ENCODE results near the gene CES1. TPM values are rescaled to one million over a fixed set of nuclear protein-coding genes. Genes with fewer than 3 reads are reported as not detected.
"Not testable (repeated sequence)": the region's sequence is repeated elsewhere in the genome, so short reads cannot be mapped to it uniquely, and the experiment has no call there.

CES1 gene
- total and polyA plus RNA-seq, 4 donors = 1.0 to 7.5 (median 5.9) TPM; not detected in 1

- H3K27me3 ChIP-seq (ENCODE audit: control insufficient read depth, insufficient read depth, low read length) = peaks cover 3% of the 10 kb centered on the region
- no peak overlapping the region for H3K27ac ChIP-seq (ENCODE audit: low read depth, low read length)
- H3K4me1 ChIP-seq (ENCODE audit: control insufficient read depth, insufficient read depth, low read length) = no peaks in the 10 kb centered on the region
- H3K36me3 ChIP-seq (ENCODE audit: control insufficient read depth, insufficient read depth, low read length) = no peaks in the 10 kb centered on the region
- H3K4me3 ChIP-seq (ENCODE audit: low read depth, low read length) = no peak overlapping the region
- 100% methylated on average over 3 of the region's 3 CpGs for WGBS (ENCODE audit: insufficient coverage)
- H3K9me3 ChIP-seq (ENCODE audit: control insufficient read depth, insufficient read depth, low read length) = no peaks in the 10 kb centered on the region
- no peak for DNase-seq (ENCODE audit: low read depth in 4 of 6, low spot score in 6 of 6)
These were observed 12.3 kb downstream of the CES1 start for GRCh38 chr16:55820615-55821014.

- Histone ChIP-seq H3K27me3 (ENCODE audit: control insufficient read depth, insufficient read depth, low read length) (no peaks in the 10 kb centered on the region), H3K4me3 (ENCODE audit: low read depth, low read length) (no peak overlapping the region), H3K36me3 (ENCODE audit: control insufficient read depth, insufficient read depth, low read length) (no peaks in the 10 kb centered on the region), H3K4me1 (ENCODE audit: control insufficient read depth, insufficient read depth, low read length) (no peaks in the 10 kb centered on the region), H3K9me3 (ENCODE audit: control insufficient read depth, insufficient read depth, low read length) (no peaks in the 10 kb centered on the region), H3K27ac (ENCODE audit: low read depth, low read length) (no peak overlapping the region)
- WGBS (ENCODE audit: insufficient coverage) = 80% methylated on average over 1 of the region's 5 CpGs
- no peak for DNase-seq (ENCODE audit: low read depth in 4 of 6, low spot score in 6 of 6)
These were observed 15.5 kb downstream of the CES1 start for GRCh38 chr16:55817236-55817912.

- H3K4me3 ChIP-seq (ENCODE audit: low read depth, low read length); H3K36me3 ChIP-seq (ENCODE audit: control insufficient read depth, insufficient read depth, low read length); H3K27ac ChIP-seq (ENCODE audit: low read depth, low read length); H3K9me3 ChIP-seq (ENCODE audit: control insufficient read depth, insufficient read depth, low read length); H3K27me3 ChIP-seq (ENCODE audit: control insufficient read depth, insufficient read depth, low read length); H3K4me1 ChIP-seq (ENCODE audit: control insufficient read depth, insufficient read depth, low read length); DNase-seq (ENCODE audit: low read depth in 4 of 6, low spot score in 6 of 6): not testable (repeated sequence)
- whole genome bisulfite sequencing (ENCODE audit: insufficient coverage) = 57% methylated on average over 3 of the region's 4 CpGs
These were observed 16.7 kb downstream of the CES1 start for GRCh38 chr16:55816222-55816621.

- 95% methylated on average over 4 of the region's 4 CpGs for WGBS (ENCODE audit: insufficient coverage)
- H3K27me3 ChIP-seq (ENCODE audit: control insufficient read depth, insufficient read depth, low read length) = no peaks in the 10 kb centered on the region
These were observed 17.6 kb downstream of the CES1 start for GRCh38 chr16:55815320-55815719.

GRCh38 chr16:55814174-55814573, 18.7 kb downstream of the CES1 start:
- DNase-seq (ENCODE audit: low read depth in 4 of 6, low spot score in 6 of 6); H3K9me3 ChIP-seq (ENCODE audit: control insufficient read depth, insufficient read depth, low read length); H3K27me3 ChIP-seq (ENCODE audit: control insufficient read depth, insufficient read depth, low read length); H3K36me3 ChIP-seq (ENCODE audit: control insufficient read depth, insufficient read depth, low read length); H3K4me1 ChIP-seq (ENCODE audit: control insufficient read depth, insufficient read depth, low read length); H3K4me3 ChIP-seq (ENCODE audit: low read depth, low read length); H3K27ac ChIP-seq (ENCODE audit: low read depth, low read length): not testable (repeated sequence)
- no CpG with 5 or more reads among the region's 2 CpGs for WGBS (ENCODE audit: insufficient coverage)

More at GRCh38 chr16:55815320-55815719, 17.6 kb downstream of the CES1 start:
- no peaks in the 10 kb centered on the region for H3K36me3 ChIP-seq (ENCODE audit: control insufficient read depth, insufficient read depth, low read length)
- no peak overlapping the region for H3K4me3 ChIP-seq (ENCODE audit: low read depth, low read length)
- no peak overlapping the region for H3K27ac ChIP-seq (ENCODE audit: low read depth, low read length)
- H3K9me3 ChIP-seq (ENCODE audit: control insufficient read depth, insufficient read depth, low read length) = no peaks in the 10 kb centered on the region
- H3K4me1 ChIP-seq (ENCODE audit: control insufficient read depth, insufficient read depth, low read length) = no peaks in the 10 kb centered on the region
- no peak for DNase-seq (ENCODE audit: low read depth in 4 of 6, low spot score in 6 of 6)

- not testable (repeated sequence) for H3K4me3 ChIP-seq (ENCODE audit: low read depth, low read length)
These were observed 19.2 kb downstream of the CES1 start for GRCh38 chr16:55813730-55814129.

GRCh38 chr16:55812951-55813350, 19.9 kb downstream of the CES1 start:
- no peak overlapping the region for H3K27ac ChIP-seq (ENCODE audit: low read depth, low read length)
- H3K4me3 ChIP-seq (ENCODE audit: low read depth, low read length) = no peak overlapping the region
- no peaks in the 10 kb centered on the region for H3K36me3 ChIP-seq (ENCODE audit: control insufficient read depth, insufficient read depth, low read length)
- 70% methylated on average over 2 of the region's 2 CpGs for WGBS (ENCODE audit: insufficient coverage)
- no peaks in the 10 kb centered on the region for H3K27me3 ChIP-seq (ENCODE audit: control insufficient read depth, insufficient read depth, low read length)
- no peaks in the 10 kb centered on the region for H3K4me1 ChIP-seq (ENCODE audit: control insufficient read depth, insufficient read depth, low read length)
- no peaks in the 10 kb centered on the region for H3K9me3 ChIP-seq (ENCODE audit: control insufficient read depth, insufficient read depth, low read length)
- DNase-seq (ENCODE audit: low read depth in 4 of 6, low spot score in 6 of 6) = no peak

More at GRCh38 chr16:55813730-55814129, 19.2 kb downstream of the CES1 start:
- not testable (repeated sequence) for H3K27ac ChIP-seq (ENCODE audit: low read depth, low read length); H3K4me1 ChIP-seq (ENCODE audit: control insufficient read depth, insufficient read depth, low read length); DNase-seq (ENCODE audit: low read depth in 4 of 6, low spot score in 6 of 6); H3K9me3 ChIP-seq (ENCODE audit: control insufficient read depth, insufficient read depth, low read length); H3K27me3 ChIP-seq (ENCODE audit: control insufficient read depth, insufficient read depth, low read length); H3K36me3 ChIP-seq (ENCODE audit: control insufficient read depth, insufficient read depth, low read length)
- 48% methylated on average over 5 of the region's 9 CpGs for WGBS (ENCODE audit: insufficient coverage)

GRCh38 chr16:55811811-55812210, 21.1 kb downstream of the CES1 start:
- WGBS (ENCODE audit: insufficient coverage) = 84% methylated on average over 4 of the region's 4 CpGs
- Histone ChIP-seq H3K36me3 (ENCODE audit: control insufficient read depth, insufficient read depth, low read length) (no peaks in the 10 kb centered on the region), H3K27ac (ENCODE audit: low read depth, low read length) (no peak overlapping the region), H3K9me3 (ENCODE audit: control insufficient read depth, insufficient read depth, low read length) (no peaks in the 10 kb centered on the region), H3K4me3 (ENCODE audit: low read depth, low read length) (no peak overlapping the region), H3K4me1 (ENCODE audit: control insufficient read depth, insufficient read depth, low read length) (no peaks in the 10 kb centered on the region), H3K27me3 (ENCODE audit: control insufficient read depth, insufficient read depth, low read length) (no peaks in the 10 kb centered on the region)
- no peak for DNase-seq (ENCODE audit: low read depth in 4 of 6, low spot score in 6 of 6)

GRCh38 chr16:55810451-55810961, 22.4 kb downstream of the CES1 start:
- WGBS (ENCODE audit: insufficient coverage) = 98% methylated on average over 7 of the region's 8 CpGs
- Histone ChIP-seq H3K4me1 (ENCODE audit: control insufficient read depth, insufficient read depth, low read length) (no peaks in the 10 kb centered on the region), H3K27me3 (ENCODE audit: control insufficient read depth, insufficient read depth, low read length) (no peaks in the 10 kb centered on the region), H3K9me3 (ENCODE audit: control insufficient read depth, insufficient read depth, low read length) (no peaks in the 10 kb centered on the region), H3K27ac (ENCODE audit: low read depth, low read length) (no peak overlapping the region), H3K36me3 (ENCODE audit: control insufficient read depth, insufficient read depth, low read length) (no peaks in the 10 kb centered on the region), H3K4me3 (ENCODE audit: low read depth, low read length) (no peak overlapping the region)
- DNase-seq (ENCODE audit: low read depth in 4 of 6, low spot score in 6 of 6) = no peak

- no peaks in the 10 kb centered on the region for H3K9me3 ChIP-seq (ENCODE audit: control insufficient read depth, insufficient read depth, low read length)
- no peaks in the 10 kb centered on the region for H3K27me3 ChIP-seq (ENCODE audit: control insufficient read depth, insufficient read depth, low read length)
- H3K4me1 ChIP-seq (ENCODE audit: control insufficient read depth, insufficient read depth, low read length) = no peaks in the 10 kb centered on the region
- no peaks in the 10 kb centered on the region for H3K36me3 ChIP-seq (ENCODE audit: control insufficient read depth, insufficient read depth, low read length)
- H3K4me3 ChIP-seq (ENCODE audit: low read depth, low read length) = no peak overlapping the region
- H3K27ac ChIP-seq (ENCODE audit: low read depth, low read length) = no peak overlapping the region
- 81% methylated on average over 4 of the region's 4 CpGs for WGBS (ENCODE audit: insufficient coverage)
- no peak for DNase-seq (ENCODE audit: low read depth in 4 of 6, low spot score in 6 of 6)
These were observed 23.0 kb downstream of the CES1 start for GRCh38 chr16:55809851-55810250.
